Esophagus muscularis mucosa (tissue), 4 donors: ENCODE measurements around the gene LARGE1. TPM values are rescaled to one million over a fixed set of nuclear protein-coding genes. Genes with fewer than 3 reads are reported as not detected.

ENCODE experiments used
- DNase-seq: peaks from one replicate; pipeline ENCODE4 v3.0.0-alpha.2; 2017; ENCODE audit errors: extremely low spot score
- H3K27ac ChIP-seq, 4 donors: fragments of 200-600 bp; sonication (generic); replicated peaks in 1 of 4; 1 replicate in 3 of 4; 2 replicates in 1 of 4; pipeline ENCODE4 v1.5.1; 2016 to 2019; ENCODE audit warnings: mild to moderate bottlenecking in 1 of 4
- H3K27me3 ChIP-seq, 4 donors: fragments of 200-600 bp; sonication (generic); one replicate each; pipeline versions ENCODE4 v1.5.1 to v1.6.0; 2016 to 2019
- H3K36me3 ChIP-seq, 4 donors: fragments of 200-600 bp; sonication (generic); one replicate each; pipeline ENCODE4 v1.5.1; 2016 to 2019
- H3K4me1 ChIP-seq, 4 donors: fragments of 200-600 bp; sonication (generic); one replicate each; pipeline ENCODE4 v1.5.1; 2016 to 2019
- H3K4me3 ChIP-seq, 4 donors: fragments of 200-600 bp; sonication (generic); 1 replicate in 2 of 4; 2 replicates in 2 of 4; pipeline ENCODE4 v1.5.1; 2016 to 2019; ENCODE audit warnings: mild to moderate bottlenecking in 4 of 4, moderate library complexity in 1 of 4
- H3K9me3 ChIP-seq, 4 donors: fragments of 200-600 bp; sonication (generic); 1 replicate in 3 of 4; 2 replicates in 1 of 4; pipeline ENCODE4 v1.5.1; 2016 to 2019
- CTCF ChIP-seq, 3 experiments: fragments of 200-600 bp in 2 of 3; fragments of 450-650 bp in 1 of 3; sonication (generic) in 2 of 3; IDR thresholded peaks; one replicate each; pipeline ENCODE4 v1.5.1; 2017 to 2019; ENCODE audit warnings: antibody characterized with exemption in 3 of 3, mild to moderate bottlenecking in 2 of 3, moderate library complexity in 1 of 3
- EP300 ChIP-seq: sonication (generic); formaldehyde crosslinking; IDR thresholded peaks from one replicate; pipeline ENCODE4 v1.6.1; 2017; ENCODE audit warnings: antibody characterized with exemption
- POLR2A ChIP-seq: fragments of 450-650 bp; IDR thresholded peaks from one replicate; pipeline ENCODE4 v1.6.1; 2017; ENCODE audit warnings: antibody characterized with exemption, moderate library complexity, mild to moderate bottlenecking, low read depth
- POLR2AphosphoS5 ChIP-seq, 2 donors: sonication (generic); formaldehyde crosslinking; IDR thresholded peaks; one replicate each; pipeline ENCODE4 v1.6.1; 2017; ENCODE audit warnings: antibody characterized with exemption in 2 of 2
- WGBS: methylation state at CpG from one replicate; pipeline ENCODE4 v1.1.5; 2018; 5-methylcytosine and 5-hydroxymethylcytosine counted together
- intact Hi-C: fragments of 100-400 bp; cut with DNase I; formaldehyde crosslinking; loops from one replicate; pipeline ENCODE4 v1.15.1; 2023
- total RNA-seq, 4 donors: library from RNA; depleted of rRNA; stranded (reverse); fragments of >200 nt; gene quantifications; one replicate each; pipeline versions ENCODE4 v1.1.0 to v1.2.1, GENCODE V29; 2016

The LARGE1 gene
- total RNA-seq, 4 donors from 2014 or later: 29.9 to 48.4 (median 32.4) TPM

DNA sequence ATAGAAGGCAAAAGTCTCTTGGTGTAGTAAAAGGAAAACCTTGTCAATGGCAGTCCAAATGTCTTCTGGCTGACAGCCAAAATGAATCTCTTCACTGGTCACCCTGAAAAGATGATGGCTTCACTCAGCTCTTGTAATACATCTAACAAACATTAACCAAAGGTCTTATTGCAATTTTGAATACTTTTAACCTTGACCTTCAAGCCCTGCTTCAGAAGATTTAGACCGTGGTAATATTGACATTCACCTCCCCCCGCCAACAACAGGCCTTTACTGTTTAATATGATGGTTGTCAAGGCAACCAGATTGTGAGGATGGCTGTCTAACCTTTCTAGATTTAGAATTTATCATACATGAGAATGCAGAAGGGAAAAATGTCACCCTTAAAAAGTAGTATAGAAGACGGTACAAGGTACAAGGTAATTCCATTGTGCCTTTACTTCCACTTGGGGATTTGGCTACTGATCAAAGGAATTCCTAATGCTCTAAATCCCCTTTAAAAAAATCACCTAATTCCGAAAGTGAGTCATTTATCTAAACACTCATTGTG, 342.3 kb downstream of the LARGE1 start:
- no peak for TF ChIP-seq EP300
- TF ChIP-seq POLR2AphosphoS5 (IDR thresholded peaks at IDR 0.05): no peak
- no peak for TF ChIP-seq POLR2A
- TF ChIP-seq CTCF (IDR thresholded peaks at IDR 0.05): no peak
- Histone ChIP-seq H3K36me3 (no peaks in the 10 kb centered on the region), H3K4me1 (peaks cover 10 to 19% (median 16%) of the 10 kb centered on the region in 4 donors), H3K4me3 (no peak overlapping the region), H3K27me3 (no peaks in the 10 kb centered on the region), H3K9me3 (no peaks in the 10 kb centered on the region), H3K27ac (no peak overlapping the region)
- DNase-seq: no peak
- intact Hi-C loops: loop anchor here (2.0 to 5.0 kb wide), 2 partner anchors 57 to 276 kb away; no protein-coding TSS in a partner anchor
- 40% methylated on average over 4 of the region's 4 CpGs for WGBS

GRCh38 chr22:33576205-33576604, 344.1 kb downstream of the LARGE1 start:
- no peaks in the 10 kb centered on the region for H3K36me3 ChIP-seq
- no peak overlapping the region for H3K4me3 ChIP-seq
- no peak for DNase-seq
- H3K9me3 ChIP-seq: no peaks in the 10 kb centered on the region
- no peaks in the 10 kb centered on the region for H3K27me3 ChIP-seq
- H3K27ac ChIP-seq: no peak overlapping the region
- WGBS: 87% methylated on average over 3 of the region's 3 CpGs
- intact Hi-C loops: loop anchor here (5.0 kb wide), 1 partner anchor 274 kb away; no protein-coding TSS in a partner anchor
- H3K4me1 ChIP-seq: peaks cover 10 to 19% (median 16%) of the 10 kb centered on the region in 4 donors
- TF ChIP-seq POLR2A: no peak
- TF ChIP-seq CTCF (IDR thresholded peaks at IDR 0.05): no peak
- no peak for TF ChIP-seq EP300
- TF ChIP-seq POLR2AphosphoS5 (IDR thresholded peaks at IDR 0.05): no peak

- H3K27me3 ChIP-seq: no peaks in the 10 kb centered on the region
- no peak for DNase-seq
- TF ChIP-seq POLR2AphosphoS5 (IDR thresholded peaks at IDR 0.05) (no peak), POLR2A (no peak), CTCF (IDR thresholded peaks at IDR 0.05) (no peak), EP300 (no peak)
- H3K9me3 ChIP-seq: no peaks in the 10 kb centered on the region
- H3K27ac ChIP-seq: no peak overlapping the region
- H3K36me3 ChIP-seq: no peaks in the 10 kb centered on the region
- peaks cover 10 to 19% (median 16%) of the 10 kb centered on the region in 4 donors for H3K4me1 ChIP-seq
- no peak overlapping the region for H3K4me3 ChIP-seq
- intact Hi-C loops: loop anchor here (5.0 kb wide), 1 partner anchor 273 kb away; no protein-coding TSS in a partner anchor
- WGBS: 87% methylated on average over 7 of the region's 7 CpGs
Observed at GRCh38 chr22:33575771-33576170, 344.5 kb downstream of the LARGE1 start.

GRCh38 chr22:33575041-33575440, 345.2 kb downstream of the LARGE1 start:
- no peak overlapping the region for H3K4me3 ChIP-seq
- H3K36me3 ChIP-seq: no peaks in the 10 kb centered on the region
- H3K9me3 ChIP-seq: no peaks in the 10 kb centered on the region
- no peak overlapping the region for H3K27ac ChIP-seq
- H3K4me1 ChIP-seq: peaks cover 10 to 19% (median 16%) of the 10 kb centered on the region in 4 donors
- no peak for DNase-seq
- WGBS: 51% methylated on average over 2 of the region's 2 CpGs
- no peak for TF ChIP-seq POLR2A
- TF ChIP-seq EP300: no peak
- no peak for TF ChIP-seq CTCF (IDR thresholded peaks at IDR 0.05)
- TF ChIP-seq POLR2AphosphoS5 (IDR thresholded peaks at IDR 0.05): no peak
- intact Hi-C loops: loop anchor here (5.0 kb wide), 1 partner anchor 273 kb away; no protein-coding TSS in a partner anchor
- H3K27me3 ChIP-seq: no peaks in the 10 kb centered on the region

GRCh38 chr22:33573479-33573878, 346.8 kb downstream of the LARGE1 start:
- no peaks in the 10 kb centered on the region for H3K27me3 ChIP-seq
- no peaks in the 10 kb centered on the region for H3K9me3 ChIP-seq
- H3K36me3 ChIP-seq: no peaks in the 10 kb centered on the region
- H3K27ac ChIP-seq: no peak overlapping the region
- no peak overlapping the region for H3K4me3 ChIP-seq
- TF ChIP-seq CTCF (IDR thresholded peaks at IDR 0.05) (no peak), POLR2AphosphoS5 (IDR thresholded peaks at IDR 0.05) (no peak), POLR2A (no peak), EP300 (no peak)
- peaks cover 12 to 26% (median 15%) of the 10 kb centered on the region in 4 donors for H3K4me1 ChIP-seq
- DNase-seq: no peak
- 95% methylated on average over 4 of the region's 4 CpGs for WGBS
- intact Hi-C loops: no loop called here
